ENCODE measurements around the gene ADTRP. TPM values are rescaled to one million over a fixed set of nuclear protein-coding genes. Genes with fewer than 3 reads are reported as not detected.

Gene ADTRP
- total RNA-seq, 1 donor from 2014 or later = not detected

- Mint-ChIP-seq H3K4me3 (ENCODE audit: unreplicated experiment) (no peak overlapping the region), H3K4me1 (ENCODE audit: unreplicated experiment) (peaks cover 51% of the 10 kb centered on the region), H3K9me3 (ENCODE audit: unreplicated experiment) (no peaks in the 10 kb centered on the region), H3K27ac (ENCODE audit: unreplicated experiment) (peak overlapping the region; percentile 36), H3K36me3 (ENCODE audit: unreplicated experiment) (peaks cover 2% of the 10 kb centered on the region), H3K27me3 (ENCODE audit: unreplicated experiment) (no peaks in the 10 kb centered on the region)
- TF ChIP-seq CTCF (IDR thresholded peaks at IDR 0.05) = no peak
- no peak for DNase-seq (ENCODE audit: extremely low spot score, unreplicated experiment)
Measured at GRCh38 chr6:11763460-11764249, 14.9 kb downstream of the ADTRP start.

- Mint-ChIP-seq H3K36me3 (ENCODE audit: unreplicated experiment) (peaks cover 2% of the 10 kb centered on the region), H3K4me3 (ENCODE audit: unreplicated experiment) (no peak overlapping the region), H3K9me3 (ENCODE audit: unreplicated experiment) (no peaks in the 10 kb centered on the region), H3K27me3 (ENCODE audit: unreplicated experiment) (no peaks in the 10 kb centered on the region), H3K27ac (ENCODE audit: unreplicated experiment) (no peak overlapping the region), H3K4me1 (ENCODE audit: unreplicated experiment) (peaks cover 44% of the 10 kb centered on the region)
- DNase-seq (ENCODE audit: extremely low spot score, unreplicated experiment) = no peak
- no peak for TF ChIP-seq CTCF (IDR thresholded peaks at IDR 0.05)
Measured at GRCh38 chr6:11762794-11763459, 15.7 kb downstream of the ADTRP start.

- no peak for DNase-seq (ENCODE audit: extremely low spot score, unreplicated experiment)
- peaks cover 34% of the 10 kb centered on the region for H3K4me1 Mint-ChIP-seq (ENCODE audit: unreplicated experiment)
Measured at GRCh38 chr6:11761744-11762620, 16.6 kb downstream of the ADTRP start.

GRCh38 chr6:11760015-11760473 is 18.6 kb downstream of the ADTRP start:
- peaks cover 12% of the 10 kb centered on the region for H3K9me3 Mint-ChIP-seq (ENCODE audit: unreplicated experiment)
- H3K27ac Mint-ChIP-seq (ENCODE audit: unreplicated experiment) = no peak overlapping the region
- TF ChIP-seq CTCF (IDR thresholded peaks at IDR 0.05) = no peak
- no peaks in the 10 kb centered on the region for H3K27me3 Mint-ChIP-seq (ENCODE audit: unreplicated experiment)
- DNase-seq (ENCODE audit: extremely low spot score, unreplicated experiment) = no peak
- H3K4me1 Mint-ChIP-seq (ENCODE audit: unreplicated experiment) = peaks cover 17% of the 10 kb centered on the region
- no peak overlapping the region for H3K4me3 Mint-ChIP-seq (ENCODE audit: unreplicated experiment)
- H3K36me3 Mint-ChIP-seq (ENCODE audit: unreplicated experiment) = peaks cover 11% of the 10 kb centered on the region

More at GRCh38 chr6:11761744-11762620, 16.6 kb downstream of the ADTRP start:
- Mint-ChIP-seq H3K36me3 (ENCODE audit: unreplicated experiment) (peaks cover 5% of the 10 kb centered on the region), H3K27ac (ENCODE audit: unreplicated experiment) (no peak overlapping the region), H3K27me3 (ENCODE audit: unreplicated experiment) (no peaks in the 10 kb centered on the region), H3K9me3 (ENCODE audit: unreplicated experiment) (peaks cover 5% of the 10 kb centered on the region), H3K4me3 (ENCODE audit: unreplicated experiment) (no peak overlapping the region)
- no peak for TF ChIP-seq CTCF (IDR thresholded peaks at IDR 0.05)
